Tongue (tissue), 2 donors: ENCODE measurements around the gene ERGIC1. TPM values are rescaled to one million over a fixed set of nuclear protein-coding genes. Genes with fewer than 3 reads are reported as not detected.
A peak's percentile ranks its signal among the peaks of the same experiment; 100 is the strongest.
"Not testable (repeated sequence)": the region's sequence is repeated elsewhere in the genome, so short reads cannot be mapped to it uniquely, and the experiment has no call there.

Experiments used
- DNase-seq: peaks from one replicate; pipeline ENCODE4 v3.0.0-alpha.2; 2015
- total RNA-seq: library from RNA; depleted of rRNA; stranded (reverse); fragments of >200 nt; gene quantifications from one replicate; pipeline ENCODE4 v1.2.3, GENCODE V29; 2014

The ERGIC1 gene
- total RNA-seq, 1 donor from 2014 or later, result 67.5 TPM

- no peak for DNase-seq
Measured at GRCh38 chr5:172800088-172800551, 33.9 kb upstream of the ERGIC1 start.

- DNase-seq, result no peak
Measured at GRCh38 chr5:172801179-172801671, 32.8 kb upstream of the ERGIC1 start.

GRCh38 chr5:172802112-172802511, 31.9 kb upstream of the ERGIC1 start:
- DNase-seq, result no peak

- no peak for DNase-seq
Measured at GRCh38 chr5:172802567-172803176, 31.4 kb upstream of the ERGIC1 start.

GRCh38 chr5:172805018-172805683, 28.9 kb upstream of the ERGIC1 start:
- no peak for DNase-seq

GRCh38 chr5:172805736-172806255, 28.3 kb upstream of the ERGIC1 start:
- DNase-seq, result no peak

GRCh38 chr5:172806897-172807672, 27.0 kb upstream of the ERGIC1 start:
- peak; percentile 73 for DNase-seq

- DNase-seq, result no peak
Measured at GRCh38 chr5:172807766-172808311, 26.2 kb upstream of the ERGIC1 start.

GRCh38 chr5:172809774-172810173, 24.3 kb upstream of the ERGIC1 start:
- no peak for DNase-seq

- not testable (repeated sequence) for DNase-seq
Measured at GRCh38 chr5:172810996-172811395, 23.1 kb upstream of the ERGIC1 start.

GRCh38 chr5:172815631-172816030, 18.4 kb upstream of the ERGIC1 start:
- no peak for DNase-seq

GRCh38 chr5:172816925-172817562, 17.0 kb upstream of the ERGIC1 start:
- DNase-seq, result peak; percentile 49

- no peak for DNase-seq
Measured at GRCh38 chr5:172817664-172818063, 16.4 kb upstream of the ERGIC1 start.

GRCh38 chr5:172818081-172818480, 16.0 kb upstream of the ERGIC1 start:
- DNase-seq, result no peak

GRCh38 chr5:172819569-172819968, 14.5 kb upstream of the ERGIC1 start:
- DNase-seq, result no peak

GRCh38 chr5:172820046-172820767, 13.8 kb upstream of the ERGIC1 start:
- DNase-seq, result no peak

GRCh38 chr5:172821340-172821985, 12.6 kb upstream of the ERGIC1 start:
- DNase-seq, result no peak

GRCh38 chr5:172823840-172824362, 10.2 kb upstream of the ERGIC1 start:
- no peak for DNase-seq

- DNase-seq, result no peak
Measured at GRCh38 chr5:172825610-172826204, 8.3 kb upstream of the ERGIC1 start.

- DNase-seq, result no peak
Measured at GRCh38 chr5:172827841-172828240, 6.2 kb upstream of the ERGIC1 start.
